ENCODE data around the gene BRAP.
"Not testable (repeated sequence)": the region's sequence is repeated elsewhere in the genome, so short reads cannot be mapped to it uniquely, and the experiment has no call there.

The BRAP gene

GRCh38 chr12:111626230-111626629 is 59.5 kb downstream of the BRAP start:
- Histone ChIP-seq H3K36me3 (ENCODE audit: insufficient read depth, low read length) (no peaks in the 10 kb centered on the region), H3K27me3 (ENCODE audit: insufficient read depth, low read length) (no peaks in the 10 kb centered on the region), H3K4me3 (ENCODE audit: low read length) (no peak overlapping the region), H3K4me1 (ENCODE audit: insufficient read depth, low read length) (no peaks in the 10 kb centered on the region), H3K9me3 (ENCODE audit: low read length) (no peaks in the 10 kb centered on the region), H2AFZ (ENCODE audit: low read depth, low read length) (no peak overlapping the region)

GRCh38 chr12:111624540-111624939 is 61.2 kb downstream of the BRAP start:
- Histone ChIP-seq H3K27me3 (ENCODE audit: insufficient read depth, low read length) (no peaks in the 10 kb centered on the region), H3K36me3 (ENCODE audit: insufficient read depth, low read length) (no peaks in the 10 kb centered on the region), H2AFZ (ENCODE audit: low read depth, low read length) (no peak overlapping the region), H3K4me3 (ENCODE audit: low read length) (no peak overlapping the region), H3K4me1 (ENCODE audit: insufficient read depth, low read length) (no peaks in the 10 kb centered on the region), H3K9me3 (ENCODE audit: low read length) (no peaks in the 10 kb centered on the region)

- not testable (repeated sequence) for H3K9me3 ChIP-seq (ENCODE audit: low read length); H2AFZ ChIP-seq (ENCODE audit: low read depth, low read length); H3K4me1 ChIP-seq (ENCODE audit: insufficient read depth, low read length); H3K4me3 ChIP-seq (ENCODE audit: low read length); H3K27me3 ChIP-seq (ENCODE audit: insufficient read depth, low read length); H3K36me3 ChIP-seq (ENCODE audit: insufficient read depth, low read length)
These were observed 67.9 kb downstream of the BRAP start for GRCh38 chr12:111617841-111618240.

- Histone ChIP-seq H3K9me3 (ENCODE audit: low read length) (no peaks in the 10 kb centered on the region), H3K4me1 (ENCODE audit: insufficient read depth, low read length) (no peaks in the 10 kb centered on the region), H3K27me3 (ENCODE audit: insufficient read depth, low read length) (no peaks in the 10 kb centered on the region)
These were observed 69.6 kb downstream of the BRAP start for GRCh38 chr12:111616177-111616623.

GRCh38 chr12:111607239-111607638 is 78.5 kb downstream of the BRAP start:
- Histone ChIP-seq H3K27me3 (ENCODE audit: insufficient read depth, low read length) (no peaks in the 10 kb centered on the region), H3K9me3 (ENCODE audit: low read length) (no peaks in the 10 kb centered on the region), H2AFZ (ENCODE audit: low read depth, low read length) (peak overlapping the region; percentile 41), H3K36me3 (ENCODE audit: insufficient read depth, low read length) (no peaks in the 10 kb centered on the region), H3K4me3 (ENCODE audit: low read length) (no peak overlapping the region), H3K4me1 (ENCODE audit: insufficient read depth, low read length) (peaks cover 14% of the 10 kb centered on the region)

More at GRCh38 chr12:111616177-111616623, 69.6 kb downstream of the BRAP start:
- no peaks in the 10 kb centered on the region for H3K36me3 ChIP-seq (ENCODE audit: insufficient read depth, low read length)
- no peak overlapping the region for H3K4me3 ChIP-seq (ENCODE audit: low read length)
- H2AFZ ChIP-seq (ENCODE audit: low read depth, low read length), result no peak overlapping the region

GRCh38 chr12:111606767-111607230 is 79.0 kb downstream of the BRAP start:
- peak overlapping the region; percentile 41 for H2AFZ ChIP-seq (ENCODE audit: low read depth, low read length)
- no peak overlapping the region for H3K4me3 ChIP-seq (ENCODE audit: low read length)
- H3K4me1 ChIP-seq (ENCODE audit: insufficient read depth, low read length), result peaks cover 14% of the 10 kb centered on the region
- H3K9me3 ChIP-seq (ENCODE audit: low read length), result no peaks in the 10 kb centered on the region
- H3K27me3 ChIP-seq (ENCODE audit: insufficient read depth, low read length), result no peaks in the 10 kb centered on the region
- no peaks in the 10 kb centered on the region for H3K36me3 ChIP-seq (ENCODE audit: insufficient read depth, low read length)

GRCh38 chr12:111605911-111606766 is 79.6 kb downstream of the BRAP start:
- peaks cover 14% of the 10 kb centered on the region for H3K4me1 ChIP-seq (ENCODE audit: insufficient read depth, low read length)
- no peaks in the 10 kb centered on the region for H3K36me3 ChIP-seq (ENCODE audit: insufficient read depth, low read length)
- peak overlapping the region; percentile 41 for H2AFZ ChIP-seq (ENCODE audit: low read depth, low read length)
- no peak overlapping the region for H3K4me3 ChIP-seq (ENCODE audit: low read length)
- no peaks in the 10 kb centered on the region for H3K27me3 ChIP-seq (ENCODE audit: insufficient read depth, low read length)
- no peaks in the 10 kb centered on the region for H3K9me3 ChIP-seq (ENCODE audit: low read length)

GRCh38 chr12:111602857-111603256 is 82.9 kb downstream of the BRAP start:
- H2AFZ ChIP-seq (ENCODE audit: low read depth, low read length); H3K9me3 ChIP-seq (ENCODE audit: low read length); H3K36me3 ChIP-seq (ENCODE audit: insufficient read depth, low read length); H3K27me3 ChIP-seq (ENCODE audit: insufficient read depth, low read length); H3K4me3 ChIP-seq (ENCODE audit: low read length): not testable (repeated sequence)
- H3K4me1 ChIP-seq (ENCODE audit: insufficient read depth, low read length), result peaks cover 22% of the 10 kb centered on the region

GRCh38 chr12:111602348-111602747 is 83.4 kb downstream of the BRAP start:
- Histone ChIP-seq H3K4me1 (ENCODE audit: insufficient read depth, low read length) (peaks cover 18% of the 10 kb centered on the region), H3K9me3 (ENCODE audit: low read length) (no peaks in the 10 kb centered on the region), H3K36me3 (ENCODE audit: insufficient read depth, low read length) (no peaks in the 10 kb centered on the region), H2AFZ (ENCODE audit: low read depth, low read length) (no peak overlapping the region), H3K4me3 (ENCODE audit: low read length) (no peak overlapping the region), H3K27me3 (ENCODE audit: insufficient read depth, low read length) (no peaks in the 10 kb centered on the region)

- not testable (repeated sequence) for H3K4me3 ChIP-seq (ENCODE audit: low read length); H3K36me3 ChIP-seq (ENCODE audit: insufficient read depth, low read length); H3K27me3 ChIP-seq (ENCODE audit: insufficient read depth, low read length); H3K9me3 ChIP-seq (ENCODE audit: low read length); H2AFZ ChIP-seq (ENCODE audit: low read depth, low read length)
- peaks cover 15% of the 10 kb centered on the region for H3K4me1 ChIP-seq (ENCODE audit: insufficient read depth, low read length)
These were observed 84.8 kb downstream of the BRAP start for GRCh38 chr12:111600986-111601385.

- Histone ChIP-seq H3K4me1 (ENCODE audit: insufficient read depth, low read length) (peaks cover 21% of the 10 kb centered on the region), H2AFZ (ENCODE audit: low read depth, low read length) (peak overlapping the region; percentile 24), H3K9me3 (ENCODE audit: low read length) (no peaks in the 10 kb centered on the region), H3K4me3 (ENCODE audit: low read length) (peak overlapping the region; percentile 75), H3K27me3 (ENCODE audit: insufficient read depth, low read length) (no peaks in the 10 kb centered on the region), H3K36me3 (ENCODE audit: insufficient read depth, low read length) (no peaks in the 10 kb centered on the region)
These were observed 85.5 kb downstream of the BRAP start for GRCh38 chr12:111600205-111600642.

- H3K27me3 ChIP-seq (ENCODE audit: insufficient read depth, low read length), result no peaks in the 10 kb centered on the region
- H3K4me1 ChIP-seq (ENCODE audit: insufficient read depth, low read length), result peaks cover 24% of the 10 kb centered on the region
- H3K36me3 ChIP-seq (ENCODE audit: insufficient read depth, low read length), result no peaks in the 10 kb centered on the region
- H3K9me3 ChIP-seq (ENCODE audit: low read length), result no peaks in the 10 kb centered on the region
- peak overlapping the region; percentile 24 for H2AFZ ChIP-seq (ENCODE audit: low read depth, low read length)
- peak overlapping the region; percentile 75 for H3K4me3 ChIP-seq (ENCODE audit: low read length)
These were observed 86.1 kb downstream of the BRAP start for GRCh38 chr12:111599453-111600204.

Data from neuron (in vitro differentiated cells).